NCI-H2227 treated with DMSO at 0.1 percent for 48 hours (cell line): ENCODE measurements around the gene OR51B6.
"Not testable (repeated sequence)": the region's sequence is repeated elsewhere in the genome, so short reads cannot be mapped to it uniquely, and the experiment has no call there.

Experiments
- DNase-seq: peaks from one replicate; lab custom pipeline; 2025; lab: John Stamatoyannopoulos, UW

OR51B6 gene

GRCh38 chr11:5351208-5351607 is at the start of gene OR51B6:
Gene OR51B6 (plus strand): TSS chr11:5351508. CDS start chr11:5351508, 0 bp downstream.
- DNase-seq: no peak

GRCh38 chr11:5301846-5302245 is 49.5 kb upstream of the OR51B6 start, which contains the start of gene OR51B4:
Gene OR51B4 (minus strand): TSS chr11:5301946. CDS start chr11:5301946, 0 bp downstream.
- no peak for DNase-seq

GRCh38 chr11:5303626-5304025 is 47.7 kb upstream of the OR51B6 start:
- DNase-seq: no peak

GRCh38 chr11:5304046-5304445 is 47.3 kb upstream of the OR51B6 start:
- no peak for DNase-seq

GRCh38 chr11:5307256-5308019 is 43.9 kb upstream of the OR51B6 start:
- DNase-seq: no peak

- DNase-seq: no peak
Measured at GRCh38 chr11:5310423-5310822, 40.9 kb upstream of the OR51B6 start.

- not testable (repeated sequence) for DNase-seq
Measured at GRCh38 chr11:5313326-5314023, 37.8 kb upstream of the OR51B6 start.

GRCh38 chr11:5317292-5317691 is 34.0 kb upstream of the OR51B6 start:
- no peak for DNase-seq

GRCh38 chr11:5324197-5324596 is 27.1 kb upstream of the OR51B6 start, which contains the start of gene OR51B2:
Gene OR51B2 (minus strand): TSS chr11:5324297. CDS start chr11:5324297, 0 bp downstream.
- DNase-seq: no peak

- DNase-seq: no peak
Measured at GRCh38 chr11:5335170-5335569, 16.1 kb upstream of the OR51B6 start.

- DNase-seq: no peak
Measured at GRCh38 chr11:5336331-5336730, 15.0 kb upstream of the OR51B6 start.

- DNase-seq: not testable (repeated sequence)
Measured at GRCh38 chr11:5337253-5337652, 14.1 kb upstream of the OR51B6 start.

GRCh38 chr11:5339771-5340322 is 11.5 kb upstream of the OR51B6 start:
- no peak for DNase-seq

GRCh38 chr11:5343474-5344335 is 7.6 kb upstream of the OR51B6 start, which contains the start of gene OR51B5:
Gene OR51B5 (minus strand): TSS chr11:5343524. CDS start chr11:5343524, 0 bp downstream.
- no peak for DNase-seq

- no peak for DNase-seq
Measured at GRCh38 chr11:5345831-5346230, 5.5 kb upstream of the OR51B6 start.

GRCh38 chr11:5348551-5349194 is 2.6 kb upstream of the OR51B6 start:
- no peak for DNase-seq

GRCh38 chr11:5349550-5349949 is 1.8 kb upstream of the OR51B6 start:
- DNase-seq: no peak

- not testable (repeated sequence) for DNase-seq
Measured at GRCh38 chr11:5356031-5356430, 4.7 kb downstream of the OR51B6 start.

- DNase-seq: no peak
Measured at GRCh38 chr11:5362017-5362625, 10.8 kb downstream of the OR51B6 start.

- no peak for DNase-seq
Measured at GRCh38 chr11:5363679-5364078, 12.4 kb downstream of the OR51B6 start.

- no peak for DNase-seq
Measured at GRCh38 chr11:5364214-5364613, 12.9 kb downstream of the OR51B6 start.
